ENCODE measurements around the gene SCNN1A. TPM values are rescaled to one million over a fixed set of nuclear protein-coding genes. Genes with fewer than 3 reads are reported as not detected.
A peak's percentile ranks its signal among the peaks of the same experiment; 100 is the strongest.

SCNN1A gene
- total RNA-seq, 4 donors from 2014 or later: 74.2 to 143 (median 93.7) TPM

- 16% methylated on average over 14 of the region's 14 CpGs for WGBS
- Histone ChIP-seq H3K4me1 (peaks cover 59% of the 10 kb centered on the region), H3K4me3 (peak overlapping the region; percentile 1), H3K9me3 (no peaks in the 10 kb centered on the region), H3K27ac (peak overlapping the region; percentile 80), H3K36me3 (peaks cover 10% of the 10 kb centered on the region), H3K27me3 (no peaks in the 10 kb centered on the region)
- TF ChIP-seq, protein P1, sequence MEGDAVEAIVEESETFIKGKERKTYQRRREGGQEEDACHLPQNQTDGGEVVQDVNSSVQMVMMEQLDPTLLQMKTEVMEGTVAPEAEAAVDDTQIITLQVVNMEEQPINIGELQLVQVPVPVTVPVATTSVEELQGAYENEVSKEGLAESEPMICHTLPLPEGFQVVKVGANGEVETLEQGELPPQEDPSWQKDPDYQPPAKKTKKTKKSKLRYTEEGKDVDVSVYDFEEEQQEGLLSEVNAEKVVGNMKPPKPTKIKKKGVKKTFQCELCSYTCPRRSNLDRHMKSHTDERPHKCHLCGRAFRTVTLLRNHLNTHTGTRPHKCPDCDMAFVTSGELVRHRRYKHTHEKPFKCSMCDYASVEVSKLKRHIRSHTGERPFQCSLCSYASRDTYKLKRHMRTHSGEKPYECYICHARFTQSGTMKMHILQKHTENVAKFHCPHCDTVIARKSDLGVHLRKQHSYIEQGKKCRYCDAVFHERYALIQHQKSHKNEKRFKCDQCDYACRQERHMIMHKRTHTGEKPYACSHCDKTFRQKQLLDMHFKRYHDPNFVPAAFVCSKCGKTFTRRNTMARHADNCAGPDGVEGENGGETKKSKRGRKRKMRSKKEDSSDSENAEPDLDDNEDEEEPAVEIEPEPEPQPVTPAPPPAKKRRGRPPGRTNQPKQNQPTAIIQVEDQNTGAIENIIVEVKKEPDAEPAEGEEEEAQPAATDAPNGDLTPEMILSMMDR (IDR thresholded peaks at IDR 0.05): peak; percentile 12 to 32
- no peak for TF ChIP-seq POLR2AphosphoS5 (IDR thresholded peaks at IDR 0.05)
- peak in 1 of 2 donors; percentile 80 for DNase-seq (ENCODE audit: low spot score in 2 of 2)
Observed at GRCh38 chr12:6323340-6323994, 51.9 kb downstream of the SCNN1A start.

- WGBS: 21% methylated on average over 2 of the region's 2 CpGs
Observed at GRCh38 chr12:6322969-6323339, 52.4 kb downstream of the SCNN1A start.

DNA sequence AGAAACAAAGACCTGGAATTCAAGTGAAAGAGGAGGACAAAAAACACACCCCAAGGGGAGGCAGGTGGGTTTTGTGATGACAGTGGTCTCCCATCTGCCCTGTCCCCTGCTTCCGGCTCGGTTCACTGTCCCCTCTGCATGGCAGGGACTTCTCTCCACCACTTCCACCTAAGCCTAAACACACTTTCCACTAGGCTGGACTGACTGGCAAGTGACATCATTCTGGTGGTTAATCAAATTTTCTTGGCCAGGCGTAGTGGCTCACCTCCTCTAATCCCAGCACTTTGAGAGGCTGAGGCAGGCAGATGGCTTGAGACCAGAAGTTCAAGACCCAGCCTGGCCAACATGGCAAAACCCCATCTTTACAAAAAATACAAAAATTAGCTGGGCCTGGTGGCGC lies 53.0 kb downstream of the SCNN1A start:
- H3K36me3 ChIP-seq: peaks cover 5% of the 10 kb centered on the region
- TF ChIP-seq EP300 (IDR thresholded peaks at IDR 0.05): no peak
- TF ChIP-seq, protein P1 (IDR thresholded peaks at IDR 0.05): no peak
- no peak for TF ChIP-seq POLR2A (IDR thresholded peaks at IDR 0.05)
- no peaks in the 10 kb centered on the region for H3K9me3 ChIP-seq
- H3K4me3 ChIP-seq: no peak overlapping the region
- H3K27me3 ChIP-seq: no peaks in the 10 kb centered on the region
- 77% methylated on average over 4 of the region's 4 CpGs for WGBS
- DNase-seq (ENCODE audit: low spot score in 2 of 2): no peak
- peaks cover 52% of the 10 kb centered on the region for H3K4me1 ChIP-seq
- H3K27ac ChIP-seq: peak overlapping the region; percentile 74

More at GRCh38 chr12:6322969-6323339, 52.4 kb downstream of the SCNN1A start:
- Histone ChIP-seq H3K4me3 (no peak overlapping the region), H3K27me3 (no peaks in the 10 kb centered on the region), H3K4me1 (peaks cover 57% of the 10 kb centered on the region), H3K27ac (peak overlapping the region; percentile 80), H3K36me3 (peaks cover 8% of the 10 kb centered on the region), H3K9me3 (no peaks in the 10 kb centered on the region)
- no peak for DNase-seq (ENCODE audit: low spot score in 2 of 2)
- TF ChIP-seq, protein P1 (IDR thresholded peaks at IDR 0.05): no peak
- no peak for TF ChIP-seq EP300 (IDR thresholded peaks at IDR 0.05)
- no peak for TF ChIP-seq POLR2AphosphoS5 (IDR thresholded peaks at IDR 0.05)
- no peak for TF ChIP-seq POLR2A (IDR thresholded peaks at IDR 0.05)

- Histone ChIP-seq H3K27ac (peak overlapping the region; percentile 74), H3K27me3 (no peaks in the 10 kb centered on the region), H3K4me1 (peaks cover 52% of the 10 kb centered on the region), H3K4me3 (no peak overlapping the region), H3K36me3 (peaks cover 5% of the 10 kb centered on the region), H3K9me3 (no peaks in the 10 kb centered on the region)
- TF ChIP-seq, protein P1 (IDR thresholded peaks at IDR 0.05): no peak
- TF ChIP-seq POLR2AphosphoS5 (IDR thresholded peaks at IDR 0.05) (no peak), POLR2A (IDR thresholded peaks at IDR 0.05) (no peak), EP300 (IDR thresholded peaks at IDR 0.05) (no peak)
- DNase-seq (ENCODE audit: low spot score in 2 of 2): no peak
- WGBS: 49% methylated on average over 6 of the region's 6 CpGs
Observed at GRCh38 chr12:6321905-6322304, 53.5 kb downstream of the SCNN1A start.

GRCh38 chr12:6319446-6319845 lies 55.9 kb downstream of the SCNN1A start:
- H3K27ac ChIP-seq: no peak overlapping the region
- peaks cover 35% of the 10 kb centered on the region for H3K4me1 ChIP-seq
- H3K9me3 ChIP-seq: no peaks in the 10 kb centered on the region
- no peak for DNase-seq (ENCODE audit: low spot score in 2 of 2)
- H3K4me3 ChIP-seq: no peak overlapping the region
- H3K27me3 ChIP-seq: no peaks in the 10 kb centered on the region
- 87% methylated on average over 4 of the region's 4 CpGs for WGBS
- TF ChIP-seq POLR2A (IDR thresholded peaks at IDR 0.05): no peak
- TF ChIP-seq POLR2AphosphoS5 (IDR thresholded peaks at IDR 0.05): no peak
- TF ChIP-seq, protein P1 (IDR thresholded peaks at IDR 0.05): no peak
- TF ChIP-seq EP300 (IDR thresholded peaks at IDR 0.05): no peak
- peaks cover 5% of the 10 kb centered on the region for H3K36me3 ChIP-seq

Measured in suprapubic skin (tissue), 4 donors.